Upper lobe of left lung (tissue), 4 donors: ENCODE results near the gene ITPR1.

Source experiments
- EP300 ChIP-seq, 4 donors: sonication (generic); formaldehyde crosslinking; IDR thresholded peaks; one replicate each; pipeline ENCODE4 v1.5.1; 2017; ENCODE audit warnings: antibody characterized with exemption in 4 of 4, control low read depth in 2 of 4
- POLR2A ChIP-seq, 4 donors: fragments of 450-650 bp; IDR thresholded peaks; one replicate each; pipeline ENCODE4 v1.5.1; 2016 to 2017; ENCODE audit warnings: antibody characterized with exemption in 4 of 4, mild to moderate bottlenecking in 2 of 4
- POLR2AphosphoS5 ChIP-seq, 2 donors: sonication (generic); formaldehyde crosslinking; IDR thresholded peaks; one replicate each; pipeline ENCODE4 v1.5.1; 2017; ENCODE audit warnings: antibody characterized with exemption in 2 of 2
- TF ChIP-seq, protein P1 (sequence below), 6 experiments: fragments of 450-650 bp in 4 of 6; fragments of 200-600 bp in 2 of 6; sonication (generic) in 2 of 6; IDR thresholded peaks; one replicate each; pipeline ENCODE4 v1.5.1; 2016 to 2019; ENCODE audit warnings: antibody characterized with exemption in 6 of 6

DNA sequence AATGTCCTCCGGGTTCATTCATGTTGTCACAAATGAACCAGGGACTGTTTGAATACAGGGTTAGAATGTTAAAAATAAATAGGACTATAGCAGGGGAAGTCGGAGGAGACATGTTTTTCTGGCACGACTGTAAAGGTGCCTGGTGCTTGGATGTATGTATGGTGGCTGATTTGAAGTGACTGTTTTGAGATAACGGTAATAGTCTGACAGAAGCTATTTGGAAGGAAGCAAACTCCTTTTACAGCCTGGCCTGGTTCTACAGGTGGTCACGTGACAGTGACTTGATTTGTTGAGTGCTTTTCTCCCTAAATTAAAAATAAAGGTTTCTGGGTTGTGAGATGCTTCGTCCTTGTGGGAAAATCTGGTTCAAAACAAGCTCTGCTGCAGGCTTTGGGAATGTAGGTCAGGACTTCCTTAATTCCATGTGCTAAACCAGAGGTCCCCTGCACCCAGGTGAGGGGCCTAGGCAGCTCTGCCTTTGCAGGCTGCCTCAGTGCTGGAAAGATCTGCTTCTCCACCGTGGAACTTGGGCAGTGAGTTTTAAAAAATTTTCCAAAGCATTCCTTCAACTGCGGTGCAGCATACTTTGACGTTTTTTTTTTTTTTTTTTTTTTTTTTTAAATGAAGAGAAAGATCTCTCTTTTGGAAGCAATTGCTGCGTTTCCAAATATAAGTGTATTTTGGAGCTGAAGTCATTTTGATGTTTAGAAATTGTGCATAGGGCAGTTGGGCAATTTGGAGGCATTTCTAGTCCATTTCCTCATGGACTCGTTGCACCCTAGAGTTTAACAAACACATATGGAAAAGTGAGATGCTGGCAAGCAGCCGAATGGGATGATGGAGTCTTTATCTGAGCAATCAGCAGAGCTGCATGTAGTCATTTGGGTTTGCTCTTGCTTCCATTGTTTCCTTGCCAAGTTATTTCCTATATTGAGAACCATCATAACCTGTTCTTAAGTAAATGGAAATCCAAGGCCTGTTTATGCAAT is 30.9 kb downstream of the ITPR1 start:
- TF ChIP-seq, protein P1, sequence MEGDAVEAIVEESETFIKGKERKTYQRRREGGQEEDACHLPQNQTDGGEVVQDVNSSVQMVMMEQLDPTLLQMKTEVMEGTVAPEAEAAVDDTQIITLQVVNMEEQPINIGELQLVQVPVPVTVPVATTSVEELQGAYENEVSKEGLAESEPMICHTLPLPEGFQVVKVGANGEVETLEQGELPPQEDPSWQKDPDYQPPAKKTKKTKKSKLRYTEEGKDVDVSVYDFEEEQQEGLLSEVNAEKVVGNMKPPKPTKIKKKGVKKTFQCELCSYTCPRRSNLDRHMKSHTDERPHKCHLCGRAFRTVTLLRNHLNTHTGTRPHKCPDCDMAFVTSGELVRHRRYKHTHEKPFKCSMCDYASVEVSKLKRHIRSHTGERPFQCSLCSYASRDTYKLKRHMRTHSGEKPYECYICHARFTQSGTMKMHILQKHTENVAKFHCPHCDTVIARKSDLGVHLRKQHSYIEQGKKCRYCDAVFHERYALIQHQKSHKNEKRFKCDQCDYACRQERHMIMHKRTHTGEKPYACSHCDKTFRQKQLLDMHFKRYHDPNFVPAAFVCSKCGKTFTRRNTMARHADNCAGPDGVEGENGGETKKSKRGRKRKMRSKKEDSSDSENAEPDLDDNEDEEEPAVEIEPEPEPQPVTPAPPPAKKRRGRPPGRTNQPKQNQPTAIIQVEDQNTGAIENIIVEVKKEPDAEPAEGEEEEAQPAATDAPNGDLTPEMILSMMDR (IDR thresholded peaks at IDR 0.05) = no peak
- no peak for TF ChIP-seq POLR2AphosphoS5 (IDR thresholded peaks at IDR 0.05)
- no peak for TF ChIP-seq POLR2A (IDR thresholded peaks at IDR 0.05)
- no peak for TF ChIP-seq EP300 (IDR thresholded peaks at IDR 0.05)
